ENCODE data around the gene NHLH1. TPM values are rescaled to one million over a fixed set of nuclear protein-coding genes. Genes with fewer than 3 reads are reported as not detected.

The NHLH1 gene
- total RNA-seq, 2 donors from 2014 or later, result 0.14 TPM; not detected in 1

- intact Hi-C loops (cut with DNase I), result no loop called here
- DNase-seq (ENCODE audit: low spot score), result no peak
These were observed 39.5 kb downstream of the NHLH1 start for GRCh38 chr1:160406131-160406968.

GRCh38 chr1:160407839-160408801, 41.2 kb downstream of the NHLH1 start:
- intact Hi-C loops (cut with DNase I), result no loop called here
- DNase-seq (ENCODE audit: low spot score), result no peak

GRCh38 chr1:160408864-160409263, 42.0 kb downstream of the NHLH1 start:
- intact Hi-C loops (cut with DNase I), result no loop called here
- no peak for DNase-seq (ENCODE audit: low spot score)

- DNase-seq (ENCODE audit: low spot score), result no peak
- intact Hi-C loops (cut with DNase I), result no loop called here
These were observed 42.6 kb downstream of the NHLH1 start for GRCh38 chr1:160409486-160409885.

- intact Hi-C loops (cut with DNase I), result no loop called here
- no peak for DNase-seq (ENCODE audit: low spot score)
These were observed 43.6 kb downstream of the NHLH1 start for GRCh38 chr1:160410406-160411005.

- DNase-seq (ENCODE audit: low spot score), result no peak
- intact Hi-C loops (cut with DNase I), result no loop called here
These were observed 44.6 kb downstream of the NHLH1 start for GRCh38 chr1:160411271-160412027.

- no peak for DNase-seq (ENCODE audit: low spot score)
- intact Hi-C loops (cut with DNase I), result no loop called here
These were observed 45.1 kb downstream of the NHLH1 start for GRCh38 chr1:160412028-160412362.

- DNase-seq (ENCODE audit: low spot score), result no peak
- intact Hi-C loops (cut with DNase I), result no loop called here
These were observed 46.8 kb downstream of the NHLH1 start for GRCh38 chr1:160413716-160414115.

- intact Hi-C loops (cut with DNase I), result no loop called here
- no peak for DNase-seq (ENCODE audit: low spot score)
These were observed 48.0 kb downstream of the NHLH1 start for GRCh38 chr1:160414881-160415280.

GRCh38 chr1:160415696-160416290, 48.9 kb downstream of the NHLH1 start:
- intact Hi-C loops (cut with DNase I), result no loop called here
- no peak for DNase-seq (ENCODE audit: low spot score)

- no peak for DNase-seq (ENCODE audit: low spot score)
- intact Hi-C loops (cut with DNase I), result no loop called here
These were observed 49.5 kb downstream of the NHLH1 start for GRCh38 chr1:160416369-160416768.

GRCh38 chr1:160418483-160418882, 51.6 kb downstream of the NHLH1 start:
- intact Hi-C loops (cut with DNase I), result no loop called here
- no peak for DNase-seq (ENCODE audit: low spot score)

GRCh38 chr1:160419150-160419837, 52.4 kb downstream of the NHLH1 start:
- intact Hi-C loops (cut with DNase I), result no loop called here
- DNase-seq (ENCODE audit: low spot score), result no peak

GRCh38 chr1:160419838-160420169, 52.9 kb downstream of the NHLH1 start:
- no peak for DNase-seq (ENCODE audit: low spot score)
- intact Hi-C loops (cut with DNase I), result no loop called here

GRCh38 chr1:160420881-160421842, 54.3 kb downstream of the NHLH1 start:
- intact Hi-C loops (cut with DNase I), result no loop called here

GRCh38 chr1:160421881-160422280, 55.0 kb downstream of the NHLH1 start:
- no peak for DNase-seq (ENCODE audit: low spot score)
- intact Hi-C loops (cut with DNase I), result no loop called here

More at GRCh38 chr1:160420881-160421842, 54.3 kb downstream of the NHLH1 start:
- no peak for DNase-seq (ENCODE audit: low spot score)

Measured in posterior vena cava (tissue), 2 donors.